HepG2 (cell line): ENCODE data around the gene PCNX4. TPM values are rescaled to one million over a fixed set of nuclear protein-coding genes. Genes with fewer than 3 reads are reported as not detected.

Experiments used
- ATAC-seq: fragments of 200-7000 bp; cut with Tn5 transposase; 3 replicates; pipeline ENCODE4 v1.9.1; 2020; ENCODE audit warnings: mild to moderate bottlenecking, moderate library complexity
- BruUV-seq: library from RNA; stranded (reverse); fragments of 400-500 nt; replicated peaks from 2 replicates; lab custom pipeline; 2021; lab: Mats Ljungman, UMichigan
- CTCF ChIA-PET: fragments of 300-600 bp; formaldehyde crosslinking; extraction: SDS; loops from one replicate; lab custom pipeline; 2021; ENCODE audit warnings: low total read pairs, inconsistent platforms, low intra/inter-chr PET ratio; lab: Yijun Ruan, JAX
- POLR2A ChIA-PET: fragments of 350-600 bp; sonication (Branson Sonifier 250); formaldehyde crosslinking; loops from one replicate; lab custom pipeline; 2020; ENCODE audit warnings: antibody characterized with exemption, inconsistent platforms; lab: Yijun Ruan, JAX
- DNase-seq: peaks from one replicate; pipeline ENCODE4 v3.0.0-alpha.2; 2015; ENCODE audit warnings: low spot score
- FAIRE-seq: peaks from 3 replicates; lab custom pipeline; 2011; peaks lifted over from hg19 to GRCh38; lab: Jason Lieb, UNC
- H2AFZ ChIP-seq: one replicate; pipeline ENCODE4 v1.6.1; 2011; ENCODE audit warnings: low read length, inconsistent platforms
- H3K27ac ChIP-seq: fragments of 300-600 bp; 3 replicates; pipeline ENCODE4 v1.8.0; 2011; ENCODE audit warnings: mixed run types, mild to moderate bottlenecking, mixed read lengths, low read length, inconsistent platforms; ENCODE audit not compliant: insufficient read depth; ENCODE audit errors: extremely low read length
- H3K27me3 ChIP-seq, 2 experiments: fragments of 200-600 bp in 1 of 2; 2 replicates in 1 of 2; 3 replicates in 1 of 2; pipeline versions ENCODE4 v1.6.0 to v1.8.0; 2011; ENCODE audit warnings: low read length in 2 of 2, mild to moderate bottlenecking in 2 of 2, moderate library complexity in 2 of 2, inconsistent platforms in 1 of 2; ENCODE audit not compliant: insufficient read depth in 2 of 2, control insufficient read depth in 1 of 2
- H3K36me3 ChIP-seq, 2 experiments: fragments of 200-600 bp in 1 of 2; replicated peaks in 1 of 2; 2 replicates in 1 of 2; 3 replicates in 1 of 2; pipeline versions ENCODE4 v1.5.1 to v1.8.0; 2011; ENCODE audit warnings: low read length in 2 of 2, inconsistent platforms in 1 of 2; ENCODE audit not compliant: insufficient read depth in 2 of 2, control insufficient read depth in 1 of 2
- H3K4me1 ChIP-seq: 2 replicates; pipeline ENCODE4 v1.5.1; 2012; ENCODE audit warnings: low read length, inconsistent platforms; ENCODE audit not compliant: insufficient read depth
- H3K4me2 ChIP-seq: 2 replicates; pipeline ENCODE4 v1.6.0; 2011; ENCODE audit warnings: low read depth, low read length, inconsistent platforms
- H3K4me3 ChIP-seq, 3 experiments: fragments of 200-600 bp in 1 of 3; sonication (generic), shearing (Covaris generic) in 1 of 3; replicated peaks in 1 of 3; 2 replicates each; pipeline ENCODE4 v1.5.1; 2011 to 2016; ENCODE audit warnings: low read length in 3 of 3, inconsistent platforms in 2 of 3, low read depth in 2 of 3, mild to moderate bottlenecking in 2 of 3, control low read depth in 1 of 3, mixed read lengths in 1 of 3; ENCODE audit not compliant: insufficient read depth in 1 of 3
- H3K79me2 ChIP-seq: one replicate; pipeline ENCODE4 v1.6.1; 2011; ENCODE audit warnings: low read length, inconsistent platforms; ENCODE audit not compliant: insufficient read depth
- H3K9ac ChIP-seq: 2 replicates; pipeline ENCODE4 v1.6.0; 2011; ENCODE audit warnings: mild to moderate bottlenecking, low read depth, low read length, inconsistent platforms; ENCODE audit not compliant: insufficient read depth
- H3K9me3 ChIP-seq: 2 replicates; pipeline ENCODE4 v1.5.1; 2012; ENCODE audit warnings: mild to moderate bottlenecking, low read length
- H4K20me1 ChIP-seq: 2 replicates; pipeline ENCODE4 v1.6.0; 2011; ENCODE audit warnings: inconsistent platforms, mild to moderate bottlenecking, low read length, moderate library complexity; ENCODE audit not compliant: insufficient read depth
- CTCF ChIP-seq: sonication (generic); formaldehyde crosslinking; IDR thresholded peaks from 2 replicates; pipeline ENCODE4 v1.5.0; 2020; ENCODE audit warnings: mild to moderate bottlenecking, missing genetic modification reagents, moderate library complexity
- IKZF4 ChIP-seq: sonication (generic); formaldehyde crosslinking; IDR thresholded peaks from 2 replicates; pipeline ENCODE4 v1.5.1; 2020; ENCODE audit warnings: borderline replicate concordance, mild to moderate bottlenecking, low read depth, missing genetic modification reagents; ENCODE audit errors: not compliant biosample characterization
- PHB2 ChIP-seq: fragments of 450-650 bp; IDR thresholded peaks from 2 replicates; pipeline ENCODE4 v1.6.1; 2018; ENCODE audit not compliant: partially characterized antibody
- PRMT3 ChIP-seq: sonication (generic); formaldehyde crosslinking; IDR thresholded peaks from 2 replicates; pipeline ENCODE4 v1.8.1; 2022; ENCODE audit warnings: low read depth, mild to moderate bottlenecking, moderate library complexity, missing genetic modification reagents, borderline replicate concordance
- SAP130 ChIP-seq: IDR thresholded peaks from 2 replicates; pipeline ENCODE4 v1.6.1; 2016; ENCODE audit warnings: low read depth
- STAT5B ChIP-seq: sonication (generic); formaldehyde crosslinking; IDR thresholded peaks from 2 replicates; pipeline ENCODE4 v1.4.0; 2020; ENCODE audit warnings: missing genetic modification reagents
- ZNF446 ChIP-seq: sonication (generic); formaldehyde crosslinking; IDR thresholded peaks from 2 replicates; pipeline ENCODE4 v1.5.0; 2020; ENCODE audit warnings: mild to moderate bottlenecking, missing genetic modification reagents
- ZNF770 ChIP-seq: sonication (generic); formaldehyde crosslinking; IDR thresholded peaks from 2 replicates; pipeline ENCODE4 v1.5.0; 2020; ENCODE audit warnings: mild to moderate bottlenecking, missing genetic modification reagents
- WGBS: methylation state at CpG from one replicate; pipeline ENCODE4 v1.1.6; 2017; ENCODE audit warnings: low lambda C conversion rate; 5-methylcytosine and 5-hydroxymethylcytosine counted together
- in situ Hi-C: cut with HindIII; loops from 2 replicates; pipeline ENCODE4 v1.10.0; 2017; ENCODE audit warnings: low pct_unique_long_range_greater_than_20kb; ENCODE audit not compliant: extremely low pct_ligation_motif_present
- intact Hi-C: fragments of 100-400 bp; cut with micrococcal nuclease; formaldehyde crosslinking; loops from one replicate; pipeline ENCODE4 v1.10.0; 2022; ENCODE audit not compliant: unreplicated experiment
- polyA plus RNA-seq, 8 experiments: library from polyadenylated mRNA; depleted of rRNA in 3 of 8; stranded (reverse) in 7 of 8; unstranded in 1 of 8; fragments of >200 nt; fragmentation: Illumina TruSeq in 4 of 8; extraction: Trizol in 4 of 8; gene quantifications; 2 replicates each; pipeline versions ENCODE4 v1.2.1 to v1.2.3, GENCODE V29; 2011 to 2016; ENCODE audit warnings: low read depth in 4 of 8, missing spikeins in 1 of 8, mixed read lengths in 1 of 8; ENCODE audit not compliant: insufficient read depth in 1 of 8
- total RNA-seq, 5 experiments: library from RNA; depleted of rRNA; stranded (reverse); fragments of >200 nt; fragmentation: Illumina TruSeq; extraction: Trizol; gene quantifications; 2 replicates each; pipeline ENCODE4 v1.2.3, GENCODE V29; 2016; ENCODE audit warnings: low read depth in 1 of 5

PCNX4 gene
- total and polyA plus RNA-seq, 2 of the 13 experiments (the other 11 are each of a cell fraction or from before 2014, with no cell fraction given), result 28.6 to 43.0 TPM

DNA sequence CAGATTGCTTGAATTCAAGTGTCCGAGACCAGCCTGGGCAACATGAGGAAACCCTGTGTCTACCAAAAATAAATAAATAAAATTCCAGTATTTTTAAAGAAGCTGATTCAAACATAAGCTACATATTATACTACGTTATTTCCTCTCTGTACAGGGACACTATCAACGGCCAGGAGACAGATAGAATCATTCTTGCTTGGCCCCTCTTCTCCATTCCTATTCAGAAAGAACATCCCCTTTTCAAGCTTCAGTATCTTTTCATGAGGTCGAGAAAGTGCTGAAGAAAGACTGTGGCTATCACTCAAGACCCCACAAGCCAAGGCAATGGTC lies 73.8 kb downstream of the PCNX4 start:
- peak overlapping the region; percentile 92 for H3K4me2 ChIP-seq
- H3K4me3 ChIP-seq, result peak overlapping the region; percentile 19 to 88 (median 79); a peak in 5 of 6 replicates
- H3K27me3 ChIP-seq, result peaks cover 0 to 4% of the 10 kb centered on the region in 2 experiments; a peak in 1 of 5 replicates
- ATAC-seq (no peak; the same call in 2 of the 3 replicates), FAIRE-seq (no peak), DNase-seq (no peak)
- in situ Hi-C loops, result no loop called here
- no peaks in the 10 kb centered on the region for H3K9me3 ChIP-seq
- intact Hi-C loops, result loop anchor here (1.0 to 5.0 kb wide), 3 partner anchors 75 to 203 kb away; partner anchors contain the start of gene PCNX4
- ChIA-PET CTCF (interaction anchor here (1.6 kb wide), 1 partner anchor 101 kb away, joined by 7 read pairs; no protein-coding TSS in a partner anchor), POLR2A (interaction anchor here (1.6 to 2.0 kb wide), 3 partner anchors 73 to 200 kb away, joined by 4 to 11 read pairs (median 9); partner anchors contain the start of genes PCNX4 and PPM1A)
- no peak overlapping the region for H3K27ac ChIP-seq
- peaks cover 24% of the 10 kb centered on the region for H3K4me1 ChIP-seq
- WGBS, result 0% methylated on average over 4 of the region's 4 CpGs
- no TSS peak for BruUV-seq
- peak overlapping the region; percentile 81; the same call in 1 of the 2 replicates for H3K9ac ChIP-seq
- no peak overlapping the region for H2AFZ ChIP-seq
- H3K36me3 ChIP-seq, result no peaks in the 10 kb centered on the region
- TF ChIP-seq ZNF770 (CRISPR knock-in tag), result 0 out of 2 replicates have a peak, but pooled peaks have one; percentile 2
- TF ChIP-seq STAT5B (CRISPR knock-in tag), result no peak
- TF ChIP-seq ZNF446 (CRISPR knock-in tag), result 0 out of 2 replicates have a peak, but pooled peaks have one; percentile 16
- TF ChIP-seq CTCF (CRISPR knock-in tag), result no peak
- TF ChIP-seq PRMT3 (CRISPR knock-in tag), result 0 out of 2 replicates have a peak, but pooled peaks have one; percentile 14
- no peak for TF ChIP-seq IKZF4 (CRISPR knock-in tag)
- no peak for TF ChIP-seq SAP130 (CRISPR knock-in tag)
- no peak for TF ChIP-seq PHB2
- H4K20me1 ChIP-seq, result no peaks in the 10 kb centered on the region
- no peaks in the 10 kb centered on the region for H3K79me2 ChIP-seq
